GM21529 (cell line): Measurements from ENCODE around the gene RNF213.
"Not testable (repeated sequence)": the region's sequence is repeated elsewhere in the genome, so short reads cannot be mapped to it uniquely, and the experiment has no call there.

Experiments used
- ATAC-seq: cut with Tn5 transposase; IDR thresholded peaks from one replicate; pipeline ENCODE4 v1.9.1; 2021; ENCODE audit not compliant: unreplicated experiment

Gene RNF213

GRCh38 chr17:80267391-80267790 lies 6.7 kb downstream of the RNF213 start:
- no peak for ATAC-seq

- ATAC-seq, result no peak
Measured at GRCh38 chr17:80268427-80268826, 7.8 kb downstream of the RNF213 start.

GRCh38 chr17:80269405-80269807 lies 8.8 kb downstream of the RNF213 start:
- no peak for ATAC-seq

- no peak for ATAC-seq
Measured at GRCh38 chr17:80270104-80270503, 9.5 kb downstream of the RNF213 start.

GRCh38 chr17:80270836-80271235 lies 10.2 kb downstream of the RNF213 start:
- no peak for ATAC-seq

GRCh38 chr17:80272366-80272765 lies 11.7 kb downstream of the RNF213 start:
- no peak for ATAC-seq

- no peak for ATAC-seq
Measured at GRCh38 chr17:80274331-80274730, 13.7 kb downstream of the RNF213 start.

GRCh38 chr17:80274871-80275449 lies 14.3 kb downstream of the RNF213 start:
- ATAC-seq, result no peak

- not testable (repeated sequence) for ATAC-seq
Measured at GRCh38 chr17:80275857-80276256, 15.2 kb downstream of the RNF213 start.

- no peak for ATAC-seq
Measured at GRCh38 chr17:80277751-80278671, 17.4 kb downstream of the RNF213 start.

GRCh38 chr17:80279895-80280294 lies 19.2 kb downstream of the RNF213 start:
- no peak for ATAC-seq

GRCh38 chr17:80281516-80281915 lies 20.9 kb downstream of the RNF213 start:
- no peak for ATAC-seq

GRCh38 chr17:80283116-80283852 lies 22.6 kb downstream of the RNF213 start:
- ATAC-seq, result no peak

- ATAC-seq, result no peak
Measured at GRCh38 chr17:80284631-80285030, 24.0 kb downstream of the RNF213 start.

- ATAC-seq, result no peak
Measured at GRCh38 chr17:80285237-80285920, 24.7 kb downstream of the RNF213 start.

GRCh38 chr17:80286638-80286960 lies 25.9 kb downstream of the RNF213 start:
- no peak for ATAC-seq

- no peak for ATAC-seq
Measured at GRCh38 chr17:80287038-80287437, 26.4 kb downstream of the RNF213 start.

GRCh38 chr17:80287806-80288567 lies 27.3 kb downstream of the RNF213 start:
- no peak for ATAC-seq

GRCh38 chr17:80289616-80290015 lies 29.0 kb downstream of the RNF213 start:
- ATAC-seq, result no peak

- ATAC-seq, result no peak
Measured at GRCh38 chr17:80290156-80290555, 29.5 kb downstream of the RNF213 start.

- ATAC-seq, result no peak
Measured at GRCh38 chr17:80291260-80291659, 30.6 kb downstream of the RNF213 start.
